SKM-1 (cell line): Measurements from ENCODE around the gene CMSS1.
"Not testable (repeated sequence)": the region's sequence is repeated elsewhere in the genome, so short reads cannot be mapped to it uniquely, and the experiment has no call there.

Experiments used
- DNase-seq: peaks from one replicate; lab custom pipeline; 2025; ENCODE audit not compliant: unreplicated experiment; lab: John Stamatoyannopoulos, UW

Gene CMSS1

GRCh38 chr3:100043271-100043670, 225.6 kb downstream of the CMSS1 start:
- DNase-seq, result no peak

GRCh38 chr3:100044369-100044768, 226.7 kb downstream of the CMSS1 start:
- peak; percentile 95 for DNase-seq

GRCh38 chr3:100045696-100046095, 228.0 kb downstream of the CMSS1 start:
- no peak for DNase-seq

- peak; percentile 11 for DNase-seq
Observed at GRCh38 chr3:100046986-100047385, 229.3 kb downstream of the CMSS1 start.

DNA sequence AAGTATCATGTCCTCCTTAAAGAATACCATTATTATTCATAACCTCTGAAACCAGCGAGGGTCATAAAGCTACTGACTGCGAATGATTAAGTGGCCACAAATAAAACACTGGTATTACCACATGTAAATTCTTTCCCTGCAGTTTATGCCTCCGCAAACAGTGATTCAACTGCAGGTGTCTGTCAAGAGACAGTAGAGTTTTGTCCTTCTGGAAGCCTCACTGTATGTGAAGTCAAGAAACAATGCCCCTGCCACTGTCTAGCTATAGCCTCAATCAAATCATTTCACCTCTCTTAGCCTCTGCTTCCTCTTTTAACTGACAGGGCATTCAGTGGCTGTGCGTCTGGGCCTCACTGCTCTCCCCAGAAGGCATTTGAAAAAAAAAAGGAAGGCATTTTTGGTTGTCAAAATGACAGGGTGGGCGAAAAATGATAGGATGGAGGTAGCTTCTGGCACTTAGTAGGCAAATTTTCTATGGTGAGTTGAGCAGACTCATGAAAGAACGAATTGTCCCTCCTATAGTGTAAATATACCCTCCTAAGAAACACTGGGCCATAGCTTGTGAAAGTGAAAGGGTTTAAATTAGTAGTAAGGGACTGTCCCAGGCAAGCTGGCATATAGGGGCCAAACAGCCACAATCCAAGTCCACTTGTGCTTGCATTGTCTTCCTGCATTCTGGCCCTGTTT, 229.9 kb downstream of the CMSS1 start:
- no peak for DNase-seq

- DNase-seq, result no peak
Observed at GRCh38 chr3:100048248-100048647, 230.6 kb downstream of the CMSS1 start.

DNA sequence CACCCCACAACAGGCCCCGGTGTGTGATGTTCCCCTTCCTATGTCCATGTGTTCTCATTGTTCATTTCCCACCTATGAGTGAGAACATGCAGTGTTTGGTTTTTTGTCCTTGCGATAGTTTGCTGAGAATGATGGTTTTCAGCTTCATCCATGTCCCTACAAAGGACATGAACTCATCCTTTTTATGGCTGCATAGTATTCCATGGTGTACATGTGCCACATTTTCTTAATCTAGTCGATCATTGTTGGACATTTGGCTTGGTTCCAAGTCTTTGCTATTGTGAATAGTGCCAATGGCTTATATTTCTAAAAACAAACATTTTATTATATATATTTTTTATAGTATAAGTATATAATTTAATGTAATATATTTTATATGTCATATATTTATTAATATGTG, 233.9 kb downstream of the CMSS1 start:
- DNase-seq, result not testable (repeated sequence)

DNA sequence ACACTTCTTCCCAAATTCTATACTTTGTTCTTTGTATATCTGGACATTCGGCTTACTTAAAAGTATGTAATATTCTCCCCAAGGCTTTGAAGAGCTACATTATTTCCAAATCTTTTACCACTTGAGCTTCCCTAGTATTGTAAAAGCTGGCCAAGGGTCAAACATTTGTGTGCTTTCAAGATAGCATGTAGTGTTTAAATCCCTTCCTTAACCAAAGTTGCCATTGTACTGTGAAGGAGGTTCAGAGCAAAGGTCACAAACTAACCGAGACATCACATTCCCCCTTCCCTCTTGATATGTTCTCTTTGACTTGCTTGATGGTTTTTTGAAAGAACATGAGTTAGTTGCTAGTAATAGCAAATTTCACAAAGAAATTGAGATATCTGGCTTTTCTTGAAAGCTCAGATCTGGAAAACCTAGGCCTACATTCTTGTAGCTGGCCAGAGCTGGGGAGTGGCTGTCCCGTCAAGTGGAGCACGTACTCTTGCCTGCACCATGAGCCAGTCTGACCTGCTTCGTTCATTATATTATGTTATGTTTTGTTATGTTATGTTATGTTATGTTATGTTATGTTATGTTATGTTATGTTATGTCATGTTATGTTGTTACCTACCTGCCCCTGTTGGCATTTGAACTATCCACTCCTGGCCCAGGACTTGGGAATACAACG, 236.4 kb downstream of the CMSS1 start:
- DNase-seq, result no peak

- DNase-seq, result no peak
Observed at GRCh38 chr3:100057716-100058575, 240.3 kb downstream of the CMSS1 start.

DNA sequence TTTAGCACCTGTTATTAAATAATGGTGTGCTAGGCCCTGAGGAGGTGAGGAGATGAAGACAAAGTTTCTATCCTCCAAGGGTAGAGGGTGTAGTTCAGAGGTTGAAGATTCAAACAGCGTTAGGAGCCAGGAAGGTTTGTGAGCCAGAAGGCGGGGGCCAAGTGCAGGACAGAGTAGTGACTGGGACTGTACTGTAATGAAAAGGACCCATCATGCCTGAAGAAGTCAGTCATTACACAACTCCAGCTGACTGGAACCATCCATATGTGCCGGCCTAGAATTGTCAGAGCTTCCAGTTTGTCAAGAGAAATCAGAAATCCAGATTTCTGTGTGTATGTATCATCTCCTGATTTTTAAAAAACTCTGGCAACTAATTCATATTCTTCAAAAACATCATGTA, 241.8 kb downstream of the CMSS1 start:
- DNase-seq, result no peak

- peak; percentile 32 for DNase-seq
Observed at GRCh38 chr3:100060685-100061484, 243.2 kb downstream of the CMSS1 start.

DNA sequence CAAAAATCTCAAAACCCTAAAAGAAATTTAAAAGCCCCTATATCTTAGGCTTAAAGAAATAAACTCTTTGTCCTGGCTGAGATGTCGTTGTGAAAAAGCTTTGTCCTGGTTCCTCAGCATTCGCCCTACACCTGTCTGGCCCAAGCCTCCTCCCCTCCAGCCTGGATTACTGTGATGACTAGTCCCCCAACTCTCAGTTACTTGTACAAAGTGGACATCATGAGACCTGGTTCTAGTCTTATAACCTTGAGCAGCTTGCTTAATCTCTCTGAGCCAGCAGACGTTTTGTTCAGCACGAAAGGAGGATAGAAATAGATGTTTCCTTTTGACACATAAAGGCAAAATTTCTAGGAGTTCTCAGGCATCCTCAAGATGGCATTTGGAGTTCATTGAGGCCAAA, 245.0 kb downstream of the CMSS1 start:
- DNase-seq, result no peak

DNA sequence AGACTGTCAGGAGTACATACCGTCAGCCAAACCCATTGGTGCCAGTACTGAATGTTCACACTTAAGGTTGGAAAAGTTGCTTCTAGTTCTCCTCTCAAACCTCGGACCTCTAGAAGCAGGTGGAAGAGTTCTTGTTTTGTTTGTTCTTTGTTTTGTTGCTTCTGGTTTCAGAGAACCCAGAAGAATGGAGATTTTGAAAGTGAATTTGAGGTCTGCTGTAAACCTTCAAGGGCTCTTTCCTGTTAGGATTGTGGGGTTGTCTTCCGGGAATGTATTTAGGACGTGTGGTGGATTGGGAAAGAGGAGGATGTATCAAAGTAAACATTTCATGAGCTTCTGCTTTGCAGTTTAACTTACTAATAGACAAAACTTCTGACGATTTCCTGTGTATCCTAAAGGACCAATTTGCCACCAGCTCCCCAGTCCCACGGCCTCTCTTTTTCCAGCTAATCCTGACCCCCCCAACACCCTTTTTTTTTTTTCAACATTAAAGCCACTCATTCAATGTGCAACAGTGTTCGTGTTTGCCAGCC, 246.3 kb downstream of the CMSS1 start:
- DNase-seq, result no peak

DNA sequence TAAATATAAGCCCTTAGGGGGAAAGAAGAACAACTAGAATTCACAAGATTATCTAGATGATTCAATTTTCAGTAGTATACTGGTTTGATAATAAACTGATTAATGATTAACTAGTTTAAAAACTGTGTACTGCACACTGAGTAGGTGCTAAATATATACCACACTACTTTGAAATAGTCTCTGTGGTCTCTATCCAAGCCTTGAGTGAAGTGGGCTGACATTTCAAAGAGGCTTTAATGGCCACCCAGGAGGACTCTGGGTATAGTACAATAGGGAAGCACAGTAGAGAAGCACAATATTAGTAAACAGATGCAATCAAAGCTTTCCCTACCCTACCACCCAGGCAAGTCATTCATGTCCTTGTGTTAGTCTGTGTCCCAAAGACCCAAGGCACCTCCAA, 249.9 kb downstream of the CMSS1 start:
- no peak for DNase-seq

- peak; percentile 66 for DNase-seq
Observed at GRCh38 chr3:100068826-100069225, 251.2 kb downstream of the CMSS1 start.

DNA sequence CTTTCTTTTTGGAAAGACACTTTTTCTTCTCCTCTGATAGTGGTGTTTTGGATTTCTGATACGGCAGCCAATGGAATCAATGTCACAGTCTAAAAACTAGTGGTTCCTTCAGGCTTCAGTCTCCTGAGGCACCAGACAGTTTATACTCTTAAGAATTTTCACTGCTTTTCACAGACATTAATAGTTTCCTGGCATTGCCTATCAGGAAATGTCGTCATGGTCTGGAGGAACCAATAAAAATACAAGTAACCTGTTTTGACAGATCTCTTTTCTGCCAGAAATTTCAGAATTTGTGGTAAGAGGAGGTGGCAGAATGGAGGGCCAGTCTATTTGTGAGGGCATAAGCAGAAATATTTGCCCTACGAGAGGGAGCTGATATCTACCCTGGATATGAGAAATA, 251.8 kb downstream of the CMSS1 start:
- DNase-seq, result no peak

- peak; percentile 86 for DNase-seq
Observed at GRCh38 chr3:100072326-100073048, 254.8 kb downstream of the CMSS1 start.

DNA sequence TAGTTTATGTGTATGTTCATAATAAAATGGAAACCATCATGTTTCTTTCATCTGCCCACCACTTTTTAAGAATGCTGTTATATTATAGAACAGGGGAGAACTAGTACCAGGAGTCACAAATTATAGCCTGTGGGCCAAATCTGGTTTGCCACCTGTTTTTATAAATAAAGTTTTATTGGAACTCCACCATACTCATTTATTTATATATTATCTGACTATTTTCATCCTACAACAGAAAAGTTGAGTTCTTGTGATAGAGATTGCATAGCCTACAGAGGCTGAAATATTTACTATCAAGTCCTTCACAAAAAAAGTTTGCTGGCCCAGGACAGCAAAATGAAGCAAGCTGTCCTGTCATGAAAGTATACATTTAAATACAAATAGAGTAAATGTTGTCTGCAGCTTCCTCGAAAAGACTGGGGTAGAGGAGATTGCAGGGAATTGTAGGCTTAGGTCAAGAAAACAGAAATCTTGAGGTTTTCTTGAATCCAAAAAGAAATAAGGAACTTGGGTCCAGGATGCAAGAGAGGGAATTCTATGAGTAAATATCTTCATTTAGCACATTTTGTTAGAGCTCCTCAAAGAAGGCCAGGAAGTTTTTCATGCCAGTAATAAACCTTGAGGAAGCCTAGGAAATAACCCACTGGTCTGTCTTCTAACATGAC, 255.5 kb downstream of the CMSS1 start:
- no peak for DNase-seq

GRCh38 chr3:100073714-100074307, 256.1 kb downstream of the CMSS1 start:
- peak; percentile 69 for DNase-seq
